SKM-1 treated with dmso at 0.1 percent for 144 hours (cell line): ENCODE data around the gene RASSF6.
A peak's percentile ranks its signal among the peaks of the same experiment; 100 is the strongest.
"Not testable (repeated sequence)": the region's sequence is repeated elsewhere in the genome, so short reads cannot be mapped to it uniquely, and the experiment has no call there.

Source experiments
- DNase-seq: peaks from one replicate; lab custom pipeline; 2025; ENCODE audit not compliant: unreplicated experiment; lab: John Stamatoyannopoulos, UW

RASSF6 gene

GRCh38 chr4:73613130-73613529, 7.1 kb downstream of the RASSF6 start:
- no peak for DNase-seq

GRCh38 chr4:73612032-73612431, 8.2 kb downstream of the RASSF6 start:
- no peak for DNase-seq

- no peak for DNase-seq
These were observed 10.5 kb downstream of the RASSF6 start for GRCh38 chr4:73609706-73610105.

- no peak for DNase-seq
These were observed 11.3 kb downstream of the RASSF6 start for GRCh38 chr4:73608689-73609594.

- DNase-seq, result no peak
These were observed 12.7 kb downstream of the RASSF6 start for GRCh38 chr4:73607375-73608033.

GRCh38 chr4:73606465-73606974, 13.7 kb downstream of the RASSF6 start:
- no peak for DNase-seq

GRCh38 chr4:73603854-73604584, 16.2 kb downstream of the RASSF6 start:
- no peak for DNase-seq

- no peak for DNase-seq
These were observed 16.9 kb downstream of the RASSF6 start for GRCh38 chr4:73603271-73603710.

- no peak for DNase-seq
These were observed 19.3 kb downstream of the RASSF6 start for GRCh38 chr4:73600954-73601353.

- no peak for DNase-seq
These were observed 21.1 kb downstream of the RASSF6 start for GRCh38 chr4:73599182-73599581.

GRCh38 chr4:73597594-73597993, 22.6 kb downstream of the RASSF6 start:
- DNase-seq, result no peak

GRCh38 chr4:73597183-73597582, 23.1 kb downstream of the RASSF6 start:
- DNase-seq, result not testable (repeated sequence)

GRCh38 chr4:73596001-73596400, 24.2 kb downstream of the RASSF6 start:
- no peak for DNase-seq

- DNase-seq, result peak; percentile 51
These were observed 26.5 kb downstream of the RASSF6 start for GRCh38 chr4:73593631-73594241.

GRCh38 chr4:73589887-73590801, 30.1 kb downstream of the RASSF6 start:
- no peak for DNase-seq

- no peak for DNase-seq
These were observed 30.9 kb downstream of the RASSF6 start for GRCh38 chr4:73589261-73589847.

- no peak for DNase-seq
These were observed 31.6 kb downstream of the RASSF6 start for GRCh38 chr4:73588613-73589012.

GRCh38 chr4:73586666-73587065, 33.6 kb downstream of the RASSF6 start:
- DNase-seq, result no peak

- no peak for DNase-seq
These were observed 34.2 kb downstream of the RASSF6 start for GRCh38 chr4:73586040-73586439.
